HL-60/S4 (cell line): Measurements from ENCODE around the gene RPUSD4.
"Not testable (repeated sequence)": the region's sequence is repeated elsewhere in the genome, so short reads cannot be mapped to it uniquely, and the experiment has no call there.

ENCODE experiments used
- in situ Hi-C: fragments of 300-500 bp; cut with MboI; formaldehyde crosslinking; loops from 2 replicates; pipeline ENCODE4 v1.14.3; 2022; ENCODE audit warnings: low sequenced_read_pairs

Gene RPUSD4

GRCh38 chr11:126211236-126212088 lies at the start of gene RPUSD4, which contains the start of gene FAM118B:
Gene RPUSD4 (minus strand): TSS chr11:126211650. CDS start chr11:126211638, 12 bp downstream.
Gene FAM118B (plus strand): TSS chr11:126211782. CDS start chr11:126235002, 23,220 bp downstream.
- in situ Hi-C loops, result no loop called here

GRCh38 chr11:126257764-126258163 lies 46.3 kb upstream of the RPUSD4 start:
- in situ Hi-C loops, result no loop called here

GRCh38 chr11:126257144-126257543 lies 45.7 kb upstream of the RPUSD4 start:
- in situ Hi-C loops, result no loop called here

- in situ Hi-C loops, result no loop called here
These were observed 44.8 kb upstream of the RPUSD4 start for GRCh38 chr11:126256216-126256615.

GRCh38 chr11:126255507-126255906 lies 44.1 kb upstream of the RPUSD4 start:
- in situ Hi-C loops, result not testable (repeated sequence)

- in situ Hi-C loops, result no loop called here
These were observed 43.4 kb upstream of the RPUSD4 start for GRCh38 chr11:126254819-126255218.

- in situ Hi-C loops, result no loop called here
These were observed 41.8 kb upstream of the RPUSD4 start for GRCh38 chr11:126253265-126253664.

GRCh38 chr11:126246636-126247035 lies 35.2 kb upstream of the RPUSD4 start:
- in situ Hi-C loops, result no loop called here

- in situ Hi-C loops, result no loop called here
These were observed 21.9 kb upstream of the RPUSD4 start for GRCh38 chr11:126233391-126233790.

- in situ Hi-C loops, result no loop called here
These were observed 21.2 kb upstream of the RPUSD4 start for GRCh38 chr11:126232683-126233082.

- in situ Hi-C loops, result no loop called here
These were observed 20.4 kb upstream of the RPUSD4 start for GRCh38 chr11:126231725-126232459.

- in situ Hi-C loops, result no loop called here
These were observed 18.5 kb upstream of the RPUSD4 start for GRCh38 chr11:126229858-126230540.

GRCh38 chr11:126226334-126227084 lies 15.1 kb upstream of the RPUSD4 start:
- in situ Hi-C loops, result no loop called here

- in situ Hi-C loops, result no loop called here
These were observed 13.8 kb upstream of the RPUSD4 start for GRCh38 chr11:126225295-126225665.

GRCh38 chr11:126224647-126225294 lies 13.3 kb upstream of the RPUSD4 start:
- in situ Hi-C loops, result no loop called here

GRCh38 chr11:126219547-126219946 lies 8.1 kb upstream of the RPUSD4 start:
- in situ Hi-C loops, result no loop called here

- in situ Hi-C loops, result no loop called here
These were observed 6.0 kb upstream of the RPUSD4 start for GRCh38 chr11:126217491-126217890.

GRCh38 chr11:126216526-126217305 lies 5.3 kb upstream of the RPUSD4 start:
- in situ Hi-C loops, result no loop called here

- in situ Hi-C loops, result no loop called here
These were observed 3.4 kb upstream of the RPUSD4 start for GRCh38 chr11:126214841-126215240.
